Neuron (in vitro differentiated cells): Measurements from ENCODE around the gene ANKRD52.
"Not testable (repeated sequence)": the region's sequence is repeated elsewhere in the genome, so short reads cannot be mapped to it uniquely, and the experiment has no call there.

Experiments used
- H2AFZ ChIP-seq: one replicate; pipeline ENCODE4 v1.6.1; 2013; ENCODE audit warnings: low read depth, mild to moderate bottlenecking, inconsistent platforms, low read length, moderate library complexity
- H3K27me3 ChIP-seq: one replicate; pipeline ENCODE4 v1.6.1; 2013; ENCODE audit warnings: low read length; ENCODE audit not compliant: insufficient read depth
- H3K36me3 ChIP-seq: one replicate; pipeline ENCODE4 v1.6.1; 2013; ENCODE audit warnings: low read length; ENCODE audit not compliant: insufficient read depth
- H3K4me1 ChIP-seq: one replicate; pipeline ENCODE4 v1.6.1; 2013; ENCODE audit warnings: low read length; ENCODE audit not compliant: insufficient read depth
- H3K4me3 ChIP-seq: 2 replicates; pipeline ENCODE4 v1.5.1; 2013; ENCODE audit warnings: mild to moderate bottlenecking, low read length, moderate library complexity
- H3K9me3 ChIP-seq: one replicate; pipeline ENCODE4 v1.6.1; 2013; ENCODE audit warnings: low read length

Gene ANKRD52

DNA sequence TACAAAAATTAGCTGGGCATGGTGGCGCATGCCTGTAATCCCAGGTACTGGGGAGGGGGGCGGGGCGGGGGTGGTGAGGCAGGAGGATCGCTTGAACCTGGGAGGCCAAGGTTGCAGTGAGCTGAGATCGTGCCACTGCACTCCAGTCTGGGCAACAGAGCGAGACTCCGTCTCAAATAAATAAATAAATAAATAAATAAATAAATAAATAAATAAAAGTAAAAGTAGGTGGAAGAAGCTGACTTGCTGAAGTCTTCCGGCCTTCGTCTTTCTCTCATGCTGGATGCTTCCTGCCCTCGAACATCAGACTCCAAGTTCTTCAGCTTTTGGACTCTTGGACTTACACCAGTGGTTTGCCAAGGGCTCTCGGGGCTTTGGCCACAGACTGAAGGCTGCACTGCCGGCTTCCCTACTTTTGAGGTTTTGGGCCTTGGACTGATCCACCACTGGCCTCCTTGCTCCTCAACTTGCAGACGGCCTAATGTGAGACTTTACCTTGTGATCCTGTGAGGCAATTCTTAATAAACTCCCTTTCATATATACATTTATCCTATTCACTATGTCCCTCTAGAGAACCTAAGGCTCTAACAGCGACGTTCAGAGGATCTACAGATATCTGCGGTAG lies 8.0 kb upstream of the ANKRD52 start:
- Histone ChIP-seq H3K36me3 (peaks cover 23% of the 10 kb centered on the region), H3K4me3 (peak overlapping the region; percentile 69)

GRCh38 chr12:56262955-56263354 lies 4.8 kb upstream of the ANKRD52 start:
- H2AFZ ChIP-seq, H3K27me3 ChIP-seq: not testable (repeated sequence)
- peaks cover 17% of the 10 kb centered on the region for H3K4me1 ChIP-seq

More for the DNA sequence above, 8.0 kb upstream of the ANKRD52 start:
- H2AFZ ChIP-seq, result peak overlapping the region; percentile 63
- not testable (repeated sequence) for H3K27me3 ChIP-seq, H3K9me3 ChIP-seq
- peaks cover 12% of the 10 kb centered on the region for H3K4me1 ChIP-seq

DNA sequence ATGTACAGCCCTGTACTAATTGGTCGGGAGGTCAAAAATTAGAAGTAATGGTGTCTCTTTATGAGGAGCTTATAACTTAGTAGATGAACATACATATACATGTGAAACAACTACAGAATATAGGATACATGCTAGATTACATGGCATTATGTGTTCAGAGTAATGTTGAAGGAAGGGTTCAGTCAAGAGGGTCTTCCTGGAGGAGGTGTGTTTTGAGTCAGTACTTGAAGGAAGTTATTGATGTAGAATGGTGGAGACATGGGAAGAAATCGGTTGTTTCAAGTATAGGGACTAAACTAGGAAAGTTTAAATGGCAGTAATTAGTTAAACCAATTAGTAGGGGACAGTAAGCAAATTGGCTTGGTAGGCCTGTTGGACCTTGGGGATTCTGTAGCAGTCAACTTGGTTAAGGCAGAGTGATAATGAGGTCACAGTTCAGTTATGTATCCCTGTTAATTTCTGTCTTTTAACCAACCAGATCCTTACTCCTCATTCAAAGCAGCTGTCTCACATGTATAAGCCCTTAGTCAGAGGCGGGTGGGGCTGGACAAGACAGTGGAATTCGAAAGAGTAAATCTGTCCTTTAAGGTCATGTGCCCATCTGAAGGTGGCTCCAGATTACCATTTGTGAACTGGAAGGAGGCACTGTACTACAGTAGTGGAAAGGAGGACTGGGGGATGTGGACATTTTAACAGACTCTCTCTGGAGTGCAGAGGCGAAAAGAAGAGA lies 3.5 kb upstream of the ANKRD52 start:
- no peaks in the 10 kb centered on the region for H3K27me3 ChIP-seq
- no peak overlapping the region for H3K4me3 ChIP-seq
- no peaks in the 10 kb centered on the region for H3K36me3 ChIP-seq
- no peaks in the 10 kb centered on the region for H3K9me3 ChIP-seq
- peaks cover 15% of the 10 kb centered on the region for H3K4me1 ChIP-seq
- H2AFZ ChIP-seq, result no peak overlapping the region

More at GRCh38 chr12:56262955-56263354, 4.8 kb upstream of the ANKRD52 start:
- H3K9me3 ChIP-seq, H3K4me3 ChIP-seq, H3K36me3 ChIP-seq: not testable (repeated sequence)

DNA sequence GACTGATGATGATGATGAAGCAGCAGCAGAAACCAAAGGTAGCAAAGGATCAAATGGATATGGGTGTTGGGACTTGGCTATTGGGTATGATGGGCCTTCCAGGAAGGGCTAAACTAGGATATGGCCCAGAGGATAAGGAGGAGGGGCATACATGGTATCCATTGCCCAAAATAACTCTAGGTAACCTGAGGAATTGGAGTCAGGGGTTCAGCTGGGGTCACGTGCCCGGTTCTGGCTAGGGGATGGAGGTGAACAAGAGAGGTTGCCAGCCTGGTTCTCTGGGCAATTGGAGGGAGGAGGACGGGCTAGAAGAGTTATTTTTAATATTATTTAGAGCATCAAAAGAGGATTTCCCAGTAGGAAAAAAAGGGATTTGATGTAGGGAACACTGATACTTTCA lies 2.7 kb upstream of the ANKRD52 start:
- no peak overlapping the region for H3K4me3 ChIP-seq
- H3K9me3 ChIP-seq, result no peaks in the 10 kb centered on the region
- H3K36me3 ChIP-seq, result peaks cover 4% of the 10 kb centered on the region
- H2AFZ ChIP-seq, result no peak overlapping the region
- no peaks in the 10 kb centered on the region for H3K27me3 ChIP-seq
- H3K4me1 ChIP-seq, result peaks cover 14% of the 10 kb centered on the region

GRCh38 chr12:56260380-56260779 lies 2.2 kb upstream of the ANKRD52 start:
- H3K4me3 ChIP-seq, result no peak overlapping the region
- peaks cover 14% of the 10 kb centered on the region for H3K4me1 ChIP-seq
- no peaks in the 10 kb centered on the region for H3K27me3 ChIP-seq
- H3K9me3 ChIP-seq, result no peaks in the 10 kb centered on the region
- H2AFZ ChIP-seq, result no peak overlapping the region
- H3K36me3 ChIP-seq, result peaks cover 9% of the 10 kb centered on the region

GRCh38 chr12:56258820-56259183 lies 618 bp upstream of the ANKRD52 start:
- Histone ChIP-seq H3K9me3 (no peaks in the 10 kb centered on the region), H3K4me3 (peak overlapping the region; percentile 68), H3K4me1 (peaks cover 14% of the 10 kb centered on the region), H3K36me3 (peaks cover 22% of the 10 kb centered on the region), H2AFZ (peak overlapping the region; percentile 62), H3K27me3 (no peaks in the 10 kb centered on the region)

DNA sequence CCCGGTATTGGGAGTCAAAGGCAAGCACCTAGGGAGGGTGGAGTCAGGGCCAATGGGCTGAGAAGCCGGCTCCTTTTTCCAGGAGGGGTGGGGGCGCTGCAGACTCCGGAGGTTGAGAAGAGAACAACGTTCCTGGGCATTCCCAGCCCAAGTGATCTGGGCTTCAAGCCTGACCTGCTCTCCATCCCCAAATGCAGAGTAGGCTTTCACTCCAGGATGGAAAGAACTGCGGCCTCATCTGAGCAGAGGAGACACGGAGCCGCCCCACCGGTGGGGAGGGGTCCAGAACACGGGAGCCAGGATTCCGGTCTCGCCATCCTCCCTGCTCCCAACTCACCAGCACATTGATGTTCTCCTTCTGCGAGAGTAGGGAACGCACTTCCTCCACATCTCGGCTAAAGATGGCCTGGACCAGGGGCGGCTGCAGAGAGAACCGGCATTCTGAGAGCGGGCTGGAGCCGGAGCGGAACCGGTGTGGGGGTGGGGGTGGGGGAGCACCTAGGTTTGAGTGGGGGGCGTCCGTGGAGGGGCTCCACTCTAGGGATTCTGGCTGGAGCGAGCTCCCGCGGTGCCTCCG lies 605 bp downstream of the ANKRD52 start:
- peaks cover 34% of the 10 kb centered on the region for H3K36me3 ChIP-seq
- H3K27me3 ChIP-seq, result no peaks in the 10 kb centered on the region
- H3K4me1 ChIP-seq, result peaks cover 14% of the 10 kb centered on the region
- H3K4me3 ChIP-seq, result peak overlapping the region; percentile 68
- H2AFZ ChIP-seq, result peak overlapping the region; percentile 62
- H3K9me3 ChIP-seq, result no peaks in the 10 kb centered on the region

DNA sequence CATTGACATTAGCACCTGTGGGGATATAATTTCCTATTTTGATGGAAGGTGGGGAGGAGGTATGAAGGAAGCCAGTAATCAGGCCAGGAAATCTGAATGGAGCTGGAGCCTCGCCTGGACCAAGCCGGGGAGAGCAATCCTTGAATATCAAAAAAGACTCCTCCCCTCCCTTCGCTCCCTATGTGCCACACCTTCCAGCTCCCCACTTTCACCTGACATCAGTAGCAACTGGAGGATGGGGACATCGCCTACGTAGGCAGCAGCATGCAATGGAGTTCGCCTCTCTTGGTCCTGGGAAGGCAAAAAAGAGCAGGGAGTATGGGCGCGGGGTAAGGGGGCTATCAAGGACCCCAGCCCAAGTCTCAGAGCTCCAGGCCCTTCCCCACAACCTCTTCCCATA lies 1.1 kb downstream of the ANKRD52 start:
- Histone ChIP-seq H2AFZ (no peak overlapping the region), H3K27me3 (no peaks in the 10 kb centered on the region), H3K4me3 (peak overlapping the region; percentile 68), H3K9me3 (no peaks in the 10 kb centered on the region), H3K4me1 (peaks cover 14% of the 10 kb centered on the region), H3K36me3 (peaks cover 40% of the 10 kb centered on the region)

GRCh38 chr12:56256326-56256960 lies 1.7 kb downstream of the ANKRD52 start:
- Histone ChIP-seq H3K27me3 (no peaks in the 10 kb centered on the region), H3K4me1 (peaks cover 14% of the 10 kb centered on the region), H3K4me3 (no peak overlapping the region), H3K36me3 (peaks cover 45% of the 10 kb centered on the region), H2AFZ (no peak overlapping the region), H3K9me3 (no peaks in the 10 kb centered on the region)

DNA sequence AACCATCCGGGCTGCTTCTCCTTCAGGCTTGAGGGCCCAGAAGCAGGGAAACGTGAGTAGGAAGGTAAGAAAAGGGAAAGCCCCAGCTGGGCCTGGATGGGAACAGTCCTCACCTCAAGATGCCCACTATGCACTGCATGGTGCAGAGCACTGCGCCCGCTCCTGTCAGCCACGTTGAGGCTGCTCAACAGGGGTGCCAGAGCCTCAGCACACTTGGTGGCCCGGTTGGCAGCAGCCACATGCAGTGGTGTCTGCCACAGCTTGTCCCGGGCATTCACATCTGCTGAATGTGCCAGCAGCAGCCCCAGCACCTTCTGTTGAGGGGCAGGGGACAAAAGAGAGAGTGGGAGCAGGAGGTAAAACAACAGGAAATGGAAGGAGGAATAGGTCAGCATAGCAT lies 2.5 kb downstream of the ANKRD52 start:
- H3K36me3 ChIP-seq, result peaks cover 48% of the 10 kb centered on the region
- peaks cover 14% of the 10 kb centered on the region for H3K4me1 ChIP-seq
- no peaks in the 10 kb centered on the region for H3K27me3 ChIP-seq
- H3K4me3 ChIP-seq, result no peak overlapping the region
- H2AFZ ChIP-seq, result no peak overlapping the region
- no peaks in the 10 kb centered on the region for H3K9me3 ChIP-seq

- Histone ChIP-seq H3K36me3 (peaks cover 66% of the 10 kb centered on the region), H3K4me3 (no peak overlapping the region), H2AFZ (no peak overlapping the region), H3K27me3 (no peaks in the 10 kb centered on the region), H3K4me1 (peaks cover 9% of the 10 kb centered on the region), H3K9me3 (no peaks in the 10 kb centered on the region)
Observed at GRCh38 chr12:56253091-56253490, 5.1 kb downstream of the ANKRD52 start.

DNA sequence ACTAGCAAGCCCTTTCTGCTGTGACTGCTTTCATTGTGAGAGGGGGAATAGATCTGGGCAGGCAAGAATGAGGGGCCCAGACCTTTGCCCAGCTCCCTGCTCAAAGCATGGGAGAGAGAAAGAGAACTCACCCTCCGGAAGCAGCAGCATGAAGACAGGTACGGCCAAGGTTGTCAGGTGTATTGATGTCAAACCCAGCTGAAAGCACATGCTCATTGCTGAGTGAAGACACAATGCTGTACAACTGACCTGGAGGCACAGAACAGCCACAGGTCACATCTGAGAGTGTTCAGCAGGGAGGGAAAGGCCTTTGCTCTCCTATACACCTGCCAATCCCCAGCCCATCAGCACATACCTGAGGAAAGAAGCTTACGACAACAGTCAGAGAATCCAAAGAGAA lies 5.5 kb downstream of the ANKRD52 start:
- Histone ChIP-seq H3K27me3 (no peaks in the 10 kb centered on the region), H2AFZ (no peak overlapping the region), H3K4me1 (peaks cover 9% of the 10 kb centered on the region), H3K36me3 (peaks cover 71% of the 10 kb centered on the region), H3K9me3 (no peaks in the 10 kb centered on the region), H3K4me3 (no peak overlapping the region)

DNA sequence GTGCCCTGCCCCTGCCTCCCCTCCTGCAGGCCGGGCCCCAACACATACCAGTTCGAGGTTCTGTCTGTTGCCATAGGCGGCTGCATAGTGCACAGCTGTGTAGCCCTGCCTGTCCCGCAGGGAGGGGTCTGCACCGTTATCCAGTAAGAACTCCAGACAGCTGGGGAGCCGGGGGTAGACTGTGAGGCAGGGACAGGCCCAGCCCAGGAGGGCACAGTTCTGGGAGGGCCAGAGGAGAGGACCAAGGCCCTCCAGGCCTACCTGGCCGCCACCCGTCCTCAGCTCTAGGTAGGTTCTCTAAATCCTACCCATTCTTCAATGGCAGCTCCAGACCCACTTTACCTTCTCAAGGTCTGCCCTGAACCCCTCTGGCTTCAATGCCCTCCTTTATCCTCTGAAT lies 9.5 kb downstream of the ANKRD52 start:
- no peaks in the 10 kb centered on the region for H3K4me1 ChIP-seq
- no peak overlapping the region for H2AFZ ChIP-seq
- H3K9me3 ChIP-seq, result no peaks in the 10 kb centered on the region
- H3K27me3 ChIP-seq, result no peaks in the 10 kb centered on the region
- H3K4me3 ChIP-seq, result no peak overlapping the region
- peaks cover 77% of the 10 kb centered on the region for H3K36me3 ChIP-seq
